ENCODE results near the gene DLEU7.

GRCh38 chr13:50867637-50867945 lies 24.1 kb upstream of the DLEU7 start:
- TF ChIP-seq, protein P1, sequence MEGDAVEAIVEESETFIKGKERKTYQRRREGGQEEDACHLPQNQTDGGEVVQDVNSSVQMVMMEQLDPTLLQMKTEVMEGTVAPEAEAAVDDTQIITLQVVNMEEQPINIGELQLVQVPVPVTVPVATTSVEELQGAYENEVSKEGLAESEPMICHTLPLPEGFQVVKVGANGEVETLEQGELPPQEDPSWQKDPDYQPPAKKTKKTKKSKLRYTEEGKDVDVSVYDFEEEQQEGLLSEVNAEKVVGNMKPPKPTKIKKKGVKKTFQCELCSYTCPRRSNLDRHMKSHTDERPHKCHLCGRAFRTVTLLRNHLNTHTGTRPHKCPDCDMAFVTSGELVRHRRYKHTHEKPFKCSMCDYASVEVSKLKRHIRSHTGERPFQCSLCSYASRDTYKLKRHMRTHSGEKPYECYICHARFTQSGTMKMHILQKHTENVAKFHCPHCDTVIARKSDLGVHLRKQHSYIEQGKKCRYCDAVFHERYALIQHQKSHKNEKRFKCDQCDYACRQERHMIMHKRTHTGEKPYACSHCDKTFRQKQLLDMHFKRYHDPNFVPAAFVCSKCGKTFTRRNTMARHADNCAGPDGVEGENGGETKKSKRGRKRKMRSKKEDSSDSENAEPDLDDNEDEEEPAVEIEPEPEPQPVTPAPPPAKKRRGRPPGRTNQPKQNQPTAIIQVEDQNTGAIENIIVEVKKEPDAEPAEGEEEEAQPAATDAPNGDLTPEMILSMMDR (IDR thresholded peaks at IDR 0.05) = no peak
- no peak for TF ChIP-seq POLR2AphosphoS5 (IDR thresholded peaks at IDR 0.05)
- no peak for TF ChIP-seq POLR2A (IDR thresholded peaks at IDR 0.05)

Measured in gastroesophageal sphincter (tissue), 3 donors.